HG02852 (cell line): ENCODE results near the gene CCL13.

ENCODE experiments used
- ATAC-seq: cut with Tn5 transposase; IDR thresholded peaks from one replicate; pipeline ENCODE4 v1.9.1; 2021; ENCODE audit warnings: mild to moderate bottlenecking, moderate library complexity; ENCODE audit not compliant: unreplicated experiment

Gene CCL13

GRCh38 chr17:34383216-34383615 is 26.9 kb downstream of the CCL13 start:
- ATAC-seq, result no peak

GRCh38 chr17:34384271-34384670 is 28.0 kb downstream of the CCL13 start:
- no peak for ATAC-seq

- no peak for ATAC-seq
Measured at GRCh38 chr17:34384822-34385605, 28.7 kb downstream of the CCL13 start.

GRCh38 chr17:34386343-34386696 is 30.0 kb downstream of the CCL13 start:
- ATAC-seq, result no peak

- no peak for ATAC-seq
Measured at GRCh38 chr17:34386697-34387550, 30.6 kb downstream of the CCL13 start.

- no peak for ATAC-seq
Measured at GRCh38 chr17:34387566-34387965, 31.3 kb downstream of the CCL13 start.

GRCh38 chr17:34389126-34389750 is 33.0 kb downstream of the CCL13 start:
- ATAC-seq, result no peak

GRCh38 chr17:34390649-34391048 is 34.4 kb downstream of the CCL13 start:
- no peak for ATAC-seq

- no peak for ATAC-seq
Measured at GRCh38 chr17:34391241-34391640, 35.0 kb downstream of the CCL13 start.

- no peak for ATAC-seq
Measured at GRCh38 chr17:34393401-34393800, 37.1 kb downstream of the CCL13 start.

- no peak for ATAC-seq
Measured at GRCh38 chr17:34397265-34397664, 41.0 kb downstream of the CCL13 start.

GRCh38 chr17:34398990-34399389 is 42.7 kb downstream of the CCL13 start:
- ATAC-seq, result no peak

- no peak for ATAC-seq
Measured at GRCh38 chr17:34399725-34400124, 43.4 kb downstream of the CCL13 start.

GRCh38 chr17:34400301-34400931 is 44.1 kb downstream of the CCL13 start:
- no peak for ATAC-seq

- no peak for ATAC-seq
Measured at GRCh38 chr17:34401165-34401564, 44.9 kb downstream of the CCL13 start.

GRCh38 chr17:34403006-34403405 is 46.7 kb downstream of the CCL13 start:
- ATAC-seq, result no peak

- no peak for ATAC-seq
Measured at GRCh38 chr17:34406226-34406625, 49.9 kb downstream of the CCL13 start.
